Umbilical cord (tissue), 2 donors: Measurements from ENCODE around the gene SELPLG. TPM values are rescaled to one million over a fixed set of nuclear protein-coding genes. Genes with fewer than 3 reads are reported as not detected.
"Not testable (repeated sequence)": the region's sequence is repeated elsewhere in the genome, so short reads cannot be mapped to it uniquely, and the experiment has no call there.

ENCODE experiments used
- DNase-seq: peaks from one replicate; pipeline ENCODE4 v3.0.0-alpha.2; 2015; ENCODE audit warnings: low spot score
- total RNA-seq: library from RNA; depleted of rRNA; stranded (reverse); fragments of >200 nt; gene quantifications from one replicate; pipeline ENCODE4 v1.2.3, GENCODE V29; 2014; ENCODE audit warnings: low replicate concordance; ENCODE audit not compliant: insufficient read depth

SELPLG gene
- total RNA-seq, 1 donor from 2014 or later: 7.7 TPM

DNA sequence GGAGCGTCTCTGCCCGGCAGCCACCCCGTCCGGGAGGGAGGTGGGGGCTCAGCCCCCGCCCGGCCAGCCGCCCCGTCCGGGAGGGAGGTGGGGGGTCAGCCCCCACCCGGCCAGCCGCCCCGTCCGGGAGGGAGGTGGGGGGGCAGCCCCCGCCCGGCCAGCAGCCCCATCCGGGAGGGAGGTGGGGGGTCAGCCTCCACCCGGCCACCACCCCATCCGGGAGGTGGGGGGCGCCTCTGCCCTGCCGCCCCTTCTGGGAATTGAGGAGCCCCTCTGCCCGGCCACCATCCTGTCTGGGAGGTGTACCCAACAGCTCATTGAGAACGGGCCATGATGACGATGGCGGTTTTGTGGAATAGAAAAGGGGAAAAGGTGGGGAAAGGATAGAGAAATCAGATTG lies 22.6 kb upstream of the SELPLG start:
- not testable (repeated sequence) for DNase-seq

DNA sequence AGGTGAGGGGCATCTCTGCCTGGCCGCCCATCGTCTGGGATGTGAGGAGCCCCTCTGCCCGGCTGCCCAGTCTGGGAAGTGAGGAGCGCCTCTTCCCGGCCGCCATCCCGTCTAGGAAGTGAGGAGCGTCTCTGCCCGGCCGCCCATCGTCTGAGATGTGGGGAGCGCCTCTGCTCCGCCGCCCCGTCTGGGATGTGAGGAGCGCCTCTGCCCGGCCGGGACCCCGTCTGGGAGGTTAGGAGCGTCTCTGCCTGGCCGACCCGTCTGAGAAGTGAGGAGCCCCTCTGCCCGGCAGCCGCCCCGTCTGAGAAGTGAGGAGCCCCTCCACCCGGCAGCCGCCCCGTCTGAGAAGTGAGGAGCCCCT lies 22.1 kb upstream of the SELPLG start:
- not testable (repeated sequence) for DNase-seq

DNA sequence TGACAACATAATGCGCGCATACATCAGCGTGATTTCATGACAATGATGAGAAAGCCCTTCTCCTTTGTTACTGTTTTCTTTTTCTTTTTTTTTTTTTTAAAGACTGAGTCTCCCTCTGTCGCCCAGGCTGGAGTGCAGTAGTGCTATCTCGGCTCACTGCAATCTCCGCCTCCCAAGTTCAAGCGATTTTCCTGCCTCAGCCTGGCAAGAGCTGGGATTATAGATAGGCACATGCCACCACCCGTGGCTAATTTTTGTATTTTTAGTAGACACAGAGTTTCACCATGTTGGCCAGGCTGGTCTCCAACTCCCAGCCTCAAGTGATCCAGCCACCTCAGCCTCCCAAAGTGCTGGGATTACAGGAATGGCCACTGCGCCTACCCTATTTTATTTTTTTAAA lies 20.9 kb upstream of the SELPLG start:
- not testable (repeated sequence) for DNase-seq

DNA sequence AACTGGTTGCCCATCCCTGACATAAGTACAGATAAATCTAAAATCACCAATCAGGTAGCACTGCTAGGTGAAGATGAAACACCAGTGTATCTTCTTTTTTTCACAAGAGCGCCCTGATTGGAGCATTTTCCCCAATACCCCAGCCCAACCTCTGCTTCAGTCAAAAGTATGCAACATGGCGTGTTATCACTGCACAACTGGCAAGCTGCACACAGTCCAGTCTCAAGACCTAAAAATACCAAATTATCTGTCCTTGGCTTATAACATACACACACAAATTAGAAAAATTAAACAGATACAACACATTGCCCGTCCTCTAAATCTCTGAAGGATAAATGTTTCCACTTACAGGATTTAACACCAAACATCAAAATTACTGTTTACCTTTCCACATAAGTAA lies 20.2 kb upstream of the SELPLG start:
- no peak for DNase-seq

DNA sequence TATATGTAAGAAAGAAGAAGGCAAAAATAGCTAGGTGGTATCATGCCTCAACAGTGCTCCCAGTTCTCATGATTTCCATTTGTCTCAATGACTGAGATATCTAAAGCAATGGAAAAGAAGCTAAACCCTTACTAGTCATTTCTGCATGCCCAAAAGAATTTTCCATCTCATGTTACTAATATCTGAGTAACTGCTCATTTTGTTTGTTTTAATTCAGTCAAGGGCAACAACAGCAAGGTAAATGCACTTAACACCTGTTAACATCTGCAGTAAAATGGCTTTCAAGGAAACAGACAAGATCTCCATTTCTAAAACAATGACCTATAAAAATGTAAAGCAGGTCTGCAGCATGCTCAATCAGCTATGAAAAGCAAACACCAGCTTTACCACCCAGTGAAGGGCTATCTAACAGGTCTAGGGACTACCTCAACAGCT lies 19.4 kb upstream of the SELPLG start:
- no peak for DNase-seq

DNA sequence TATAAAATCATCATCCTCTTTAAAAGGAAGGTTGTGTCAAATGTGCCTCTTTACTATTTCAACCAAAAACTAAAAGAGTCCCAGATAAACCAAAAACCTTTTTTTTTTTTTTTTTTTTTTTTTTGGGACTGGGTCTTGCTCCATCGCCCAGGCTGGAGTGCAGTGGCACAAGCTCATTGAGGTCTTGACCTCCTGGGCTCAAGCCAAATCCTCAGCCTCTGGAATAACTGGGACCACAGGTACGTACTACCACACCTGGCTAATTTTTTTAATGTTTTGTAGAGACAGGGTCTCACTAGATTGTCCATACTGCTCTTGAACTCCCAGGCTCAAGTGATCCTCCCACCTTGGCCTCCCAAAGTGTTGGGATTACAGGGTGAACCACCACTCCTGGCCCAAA lies 16.4 kb upstream of the SELPLG start:
- no peak for DNase-seq

DNA sequence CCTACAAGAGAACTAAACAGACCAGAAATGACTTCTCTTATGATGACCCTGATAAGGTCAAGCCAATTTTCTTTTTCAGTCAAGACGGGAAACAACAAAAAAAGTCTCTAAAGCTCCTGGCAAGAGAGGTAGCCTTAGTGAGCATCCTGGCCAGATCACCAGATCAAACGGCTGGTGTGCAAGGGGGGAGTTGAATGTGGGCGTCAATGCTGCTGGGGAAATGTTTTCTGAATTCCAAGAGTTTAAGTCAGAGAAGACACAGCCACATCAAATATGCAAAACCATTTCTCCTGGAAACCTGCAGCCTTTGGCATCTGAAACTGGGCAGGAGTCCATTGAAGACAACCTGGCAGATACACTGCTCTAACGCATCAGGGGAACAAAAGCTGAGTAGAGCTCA lies 16.0 kb upstream of the SELPLG start:
- no peak for DNase-seq

DNA sequence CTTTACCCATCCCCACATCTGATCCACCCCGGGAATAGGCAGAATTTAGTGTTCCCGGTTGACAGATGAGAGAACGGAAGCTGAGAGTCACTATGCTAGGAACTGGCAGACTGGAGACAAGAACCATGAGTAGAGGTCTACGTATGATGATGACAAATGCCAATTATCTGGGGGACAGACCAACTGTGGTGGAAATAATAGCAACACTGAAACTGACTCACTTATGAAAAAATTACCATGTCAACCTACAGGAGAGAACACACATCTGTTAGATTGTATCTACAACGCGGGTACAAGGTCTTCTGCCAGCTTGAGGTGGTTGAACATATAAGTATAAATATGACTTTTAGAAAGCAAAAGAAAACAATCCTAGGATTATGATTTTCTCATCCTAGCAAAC lies 15.4 kb upstream of the SELPLG start:
- DNase-seq: no peak

DNA sequence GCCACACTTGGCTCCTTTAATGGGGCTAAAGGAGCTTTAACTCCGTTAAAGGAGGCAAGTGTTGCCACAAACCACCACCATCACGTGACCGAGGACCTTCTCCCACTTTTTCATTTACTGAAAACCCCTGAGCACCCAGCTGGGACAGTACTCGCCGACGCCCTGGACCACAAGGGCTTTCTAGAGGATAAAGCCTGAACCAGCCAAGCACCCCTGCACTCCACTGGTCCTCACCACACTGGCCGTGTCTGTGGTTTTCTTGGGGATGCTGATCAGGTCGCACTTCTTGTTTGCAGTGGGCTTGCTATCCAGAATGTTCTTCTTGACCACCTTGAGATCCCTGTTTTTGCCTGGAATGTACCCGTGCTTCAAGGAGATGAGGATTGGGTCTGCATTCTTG lies 14.7 kb upstream of the SELPLG start:
- DNase-seq: no peak

DNA sequence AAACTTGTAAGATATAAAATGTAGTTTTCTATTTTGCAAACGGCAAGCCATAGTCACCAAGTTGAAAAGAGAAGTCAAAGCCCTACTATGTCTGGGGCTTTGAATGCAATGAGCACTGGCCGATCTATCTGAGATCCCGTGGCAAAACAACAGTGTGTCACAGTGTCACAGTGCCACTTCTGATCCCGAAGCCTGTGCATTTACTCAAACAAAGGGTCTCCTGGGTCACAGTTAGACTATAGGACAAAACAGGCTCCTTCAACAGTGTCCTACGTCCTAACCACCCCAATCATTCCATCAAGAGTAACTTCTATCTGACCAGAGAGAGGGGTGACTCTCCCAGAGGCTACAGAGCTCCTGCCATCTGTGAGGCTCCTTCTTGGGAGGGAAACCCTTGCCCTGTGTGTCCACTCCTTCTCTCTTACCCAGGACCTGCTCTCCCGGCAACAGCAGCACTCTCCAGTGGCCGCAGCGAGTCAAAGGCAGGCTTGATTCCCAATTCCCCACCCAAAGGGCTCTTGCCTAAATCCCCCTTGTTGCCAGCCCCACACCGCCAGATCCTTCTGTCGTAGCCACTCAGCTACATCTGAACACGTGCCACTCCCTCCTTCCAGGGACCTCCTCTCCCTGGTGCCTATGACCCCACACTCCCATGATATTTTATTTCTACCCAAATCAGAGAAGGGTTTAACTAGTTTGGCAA lies 14.0 kb upstream of the SELPLG start:
- DNase-seq: no peak

DNA sequence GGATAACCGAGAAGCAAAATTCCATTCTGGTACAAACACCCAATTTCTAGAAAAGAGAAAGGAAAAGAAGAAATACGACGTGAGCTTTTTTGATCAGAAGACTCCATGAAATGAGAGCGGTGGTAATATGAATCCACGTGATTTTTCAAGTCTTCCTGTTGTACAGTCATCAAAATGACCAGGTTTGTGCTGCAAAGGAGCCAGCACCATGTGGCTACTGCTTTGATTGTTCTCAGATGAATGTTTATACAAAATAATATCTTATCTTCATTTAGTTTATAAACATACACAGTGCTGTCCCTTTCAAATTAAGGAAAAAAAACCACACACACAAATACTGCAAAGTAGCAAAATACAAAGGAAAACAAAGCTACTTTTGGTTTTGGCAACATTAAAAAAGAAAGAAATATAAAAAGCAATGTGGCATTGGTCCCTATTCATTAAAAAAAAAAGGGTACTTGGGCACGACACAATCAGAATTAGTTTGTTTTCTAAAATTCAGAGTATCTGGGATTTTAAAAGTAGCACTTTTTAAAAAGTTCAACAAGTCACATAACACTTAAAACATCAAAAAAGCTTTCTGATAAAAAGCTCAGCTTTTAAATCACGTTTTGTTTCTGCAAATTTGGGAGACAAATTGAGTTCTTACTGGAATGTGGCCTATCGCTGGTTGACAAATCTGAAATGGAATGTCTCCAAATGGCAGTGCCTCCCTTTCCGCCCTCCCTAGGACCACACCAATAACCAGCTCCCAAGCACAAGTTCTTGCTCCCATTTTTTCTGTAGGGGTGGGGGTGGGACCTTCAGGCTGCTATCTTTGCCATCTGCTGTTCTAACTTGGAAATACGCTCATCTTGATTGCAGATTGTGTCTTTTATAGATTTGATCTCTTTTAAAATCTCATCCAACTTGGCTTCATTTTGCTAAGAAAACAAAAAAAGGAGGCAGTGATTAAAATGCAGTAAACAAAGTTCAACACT lies 13.2 kb upstream of the SELPLG start:
- DNase-seq: no peak

DNA sequence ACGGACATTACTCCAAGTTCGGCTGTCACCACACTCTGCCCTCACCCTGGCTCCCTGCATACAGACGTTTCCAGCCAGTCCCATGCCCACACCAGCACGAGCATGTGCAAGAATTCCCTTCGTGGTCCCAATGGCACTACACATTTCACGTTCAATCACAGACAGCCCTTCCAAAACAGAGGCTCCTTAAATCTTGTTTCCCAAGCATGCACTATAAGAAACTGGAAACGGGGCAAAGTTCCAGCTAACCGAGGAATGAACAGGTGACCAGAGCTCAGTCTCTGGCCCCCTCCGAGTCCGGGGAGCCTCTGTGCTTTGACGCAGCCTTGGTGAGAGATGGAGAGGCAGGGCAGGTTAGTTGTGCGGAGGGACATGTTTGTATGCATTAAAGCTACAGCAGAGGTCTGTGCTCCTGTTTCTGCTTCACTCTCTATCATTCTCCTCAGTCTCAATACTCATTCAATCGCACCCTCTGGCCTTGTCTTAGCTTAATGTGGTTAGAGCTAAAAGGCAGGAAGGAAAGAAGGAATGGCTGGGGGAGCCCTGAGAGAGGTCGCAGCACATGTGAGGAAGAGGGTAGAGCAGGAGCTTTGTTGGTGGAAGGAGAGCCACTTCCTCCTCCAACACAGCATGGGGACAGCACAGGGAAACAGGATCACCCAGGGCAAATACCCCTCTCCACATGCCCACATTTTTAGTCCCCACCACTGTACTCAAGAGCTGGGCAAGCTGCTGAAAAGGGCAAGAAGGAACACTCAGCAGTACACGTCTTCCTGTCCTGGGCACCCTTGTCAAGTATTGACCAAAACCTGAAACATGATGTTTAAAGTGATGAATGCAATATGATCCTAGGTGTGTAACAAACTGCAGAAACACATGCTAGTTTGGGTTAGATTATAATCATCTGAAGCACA lies 12.2 kb upstream of the SELPLG start:
- DNase-seq: no peak

DNA sequence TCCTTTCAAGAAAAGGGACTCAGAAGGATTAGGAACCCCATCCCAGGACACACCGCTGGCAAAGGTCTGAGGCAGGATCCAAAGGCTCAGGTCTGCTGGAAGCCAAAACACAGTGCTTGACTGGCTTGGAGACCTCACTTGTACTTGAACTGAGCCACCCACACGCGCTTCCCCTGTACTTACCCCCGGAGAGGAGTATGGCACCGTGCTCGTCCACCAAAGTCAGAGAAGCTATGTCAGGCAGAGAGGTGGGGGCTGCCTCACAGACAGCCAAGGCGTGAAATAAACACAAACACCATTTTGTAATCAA lies 11.1 kb upstream of the SELPLG start:
- no peak for DNase-seq

DNA sequence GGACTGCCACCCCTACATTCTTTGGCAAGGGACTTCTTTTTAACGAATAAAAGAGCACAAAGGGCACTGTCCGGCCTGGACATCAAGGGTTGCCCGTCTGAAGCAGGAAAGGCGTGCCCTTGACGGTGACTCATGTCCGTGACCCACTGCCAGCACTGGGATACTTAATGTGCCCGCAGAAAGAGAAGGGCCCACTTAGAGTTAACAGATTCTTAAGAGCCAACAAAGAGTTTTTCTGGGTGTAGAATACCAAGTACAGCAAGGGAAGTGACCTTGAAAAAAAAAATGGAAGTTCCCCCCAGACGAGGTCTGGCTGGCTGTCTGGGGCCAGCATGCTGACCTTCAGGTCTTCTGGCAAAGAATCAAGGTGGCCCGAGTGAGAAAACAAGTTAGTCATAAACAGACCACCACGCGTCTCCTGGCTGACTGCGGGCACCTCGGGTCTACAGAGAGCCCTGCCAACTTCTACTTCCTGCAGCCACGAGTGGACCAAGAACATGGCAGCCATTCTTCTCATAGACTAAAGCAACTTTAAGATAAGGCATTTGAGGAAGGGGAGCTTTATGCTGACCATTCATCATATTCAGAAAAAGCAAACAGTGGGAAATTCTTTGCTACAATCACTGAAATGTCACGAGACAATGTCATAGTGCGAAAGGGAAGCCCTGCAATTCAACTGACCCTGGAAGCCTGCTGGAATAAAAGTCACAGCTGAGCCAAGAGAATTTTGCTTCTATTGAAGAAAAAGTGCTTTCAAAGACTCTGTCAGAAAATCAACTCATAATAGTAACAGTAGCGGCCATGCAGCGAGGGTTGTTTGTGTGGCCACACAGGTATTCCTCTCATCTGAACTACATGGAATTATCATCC lies 10.5 kb upstream of the SELPLG start:
- DNase-seq: no peak

DNA sequence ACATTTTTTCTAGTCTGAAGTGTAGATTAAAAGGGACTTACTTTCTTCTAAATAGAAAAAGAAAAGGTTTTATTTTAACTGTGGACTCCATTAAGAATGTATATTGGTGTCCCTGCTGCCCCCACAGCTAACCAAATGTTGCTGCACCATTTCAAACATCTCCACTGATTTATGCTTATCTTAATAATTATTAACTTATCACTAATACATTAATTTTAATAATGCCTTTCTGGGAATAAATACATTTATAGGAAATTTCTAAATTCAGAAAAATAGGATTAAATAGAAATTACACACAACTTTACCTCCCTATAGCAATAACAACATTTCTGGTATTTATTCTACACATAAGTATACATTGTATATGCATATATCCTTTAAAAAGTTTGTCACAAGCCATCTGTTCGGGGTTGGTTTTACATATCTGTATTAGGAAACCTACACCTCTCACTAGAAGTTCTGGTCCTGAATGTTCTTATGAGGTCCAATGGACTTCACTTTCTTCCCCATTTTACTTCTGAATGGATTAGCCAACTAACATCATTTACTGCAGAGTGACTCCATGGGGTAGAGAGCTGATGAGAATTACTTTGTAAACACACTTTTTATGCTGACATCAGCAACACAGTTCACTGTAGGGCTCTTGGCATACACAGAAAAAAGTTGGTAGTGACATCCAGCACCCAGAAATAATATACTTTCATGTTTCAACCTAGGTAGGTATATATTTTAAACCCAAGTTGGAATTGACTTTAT lies 9.4 kb upstream of the SELPLG start:
- no peak for DNase-seq

DNA sequence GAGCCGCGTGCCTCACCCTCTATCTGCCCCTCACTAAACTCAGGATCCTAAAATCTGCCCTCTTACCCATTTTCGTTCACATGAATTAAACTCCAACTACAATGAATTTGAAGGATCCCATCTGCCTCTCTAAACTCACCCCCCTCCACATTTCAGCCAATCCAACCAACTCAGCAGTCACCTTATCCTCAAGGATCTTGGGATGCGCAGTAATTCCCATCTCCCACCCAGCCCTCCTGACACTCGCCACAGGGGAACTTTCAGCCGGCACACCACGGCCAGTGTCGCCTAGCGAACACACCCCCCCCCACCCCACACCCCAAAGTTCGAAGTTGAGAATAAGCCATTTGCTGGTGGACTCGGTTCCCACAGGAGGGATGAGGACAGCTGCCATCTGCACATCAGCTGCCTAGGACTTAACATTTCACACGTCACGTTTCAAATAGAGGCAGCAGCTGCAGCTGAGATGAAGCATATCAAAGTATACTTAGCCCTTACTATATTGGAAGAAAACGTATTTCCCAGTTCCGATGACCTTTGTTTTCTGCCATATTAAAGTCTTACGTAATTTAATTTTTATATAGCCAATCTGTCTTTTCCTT lies 8.7 kb upstream of the SELPLG start:
- DNase-seq: no peak

DNA sequence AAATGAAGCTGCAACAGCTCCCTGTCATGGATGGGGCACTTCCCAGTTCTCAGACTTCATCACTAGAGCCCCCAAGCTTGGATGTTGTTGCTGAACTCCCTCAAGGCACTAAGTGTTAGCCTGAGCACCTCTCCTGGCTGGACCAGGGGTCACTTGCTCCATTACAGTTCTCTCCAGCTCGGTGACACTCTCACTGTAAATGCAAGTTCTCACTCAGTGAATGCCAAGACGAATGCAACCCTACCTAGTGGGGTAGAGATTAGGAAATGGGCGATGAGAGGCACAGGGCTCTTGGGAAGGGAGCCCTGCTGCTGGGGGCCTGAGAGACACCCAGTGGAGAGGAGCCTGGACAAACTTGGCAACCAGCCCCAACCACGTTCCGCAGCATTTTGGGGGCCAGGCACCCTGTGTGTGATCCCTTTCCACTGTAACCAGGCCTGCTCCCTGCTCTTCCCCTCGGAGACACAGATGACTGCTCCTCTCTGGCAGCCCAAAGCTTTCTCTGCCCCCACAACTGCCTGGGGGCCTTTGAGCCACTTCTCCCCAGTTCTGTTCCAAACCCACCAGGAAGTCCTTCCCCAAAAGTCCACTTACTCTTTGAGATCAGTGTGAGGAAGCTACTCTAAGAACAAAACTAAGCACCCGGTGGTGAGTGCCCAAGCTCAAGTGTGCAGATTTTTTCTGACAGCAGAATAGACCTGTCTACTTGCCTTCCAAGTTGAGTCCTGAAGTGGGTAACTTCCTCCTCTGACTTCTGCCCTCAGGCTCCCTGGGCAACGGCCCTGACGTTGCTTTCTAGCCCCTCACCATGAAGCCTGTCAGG lies 8.0 kb upstream of the SELPLG start:
- no peak for DNase-seq

DNA sequence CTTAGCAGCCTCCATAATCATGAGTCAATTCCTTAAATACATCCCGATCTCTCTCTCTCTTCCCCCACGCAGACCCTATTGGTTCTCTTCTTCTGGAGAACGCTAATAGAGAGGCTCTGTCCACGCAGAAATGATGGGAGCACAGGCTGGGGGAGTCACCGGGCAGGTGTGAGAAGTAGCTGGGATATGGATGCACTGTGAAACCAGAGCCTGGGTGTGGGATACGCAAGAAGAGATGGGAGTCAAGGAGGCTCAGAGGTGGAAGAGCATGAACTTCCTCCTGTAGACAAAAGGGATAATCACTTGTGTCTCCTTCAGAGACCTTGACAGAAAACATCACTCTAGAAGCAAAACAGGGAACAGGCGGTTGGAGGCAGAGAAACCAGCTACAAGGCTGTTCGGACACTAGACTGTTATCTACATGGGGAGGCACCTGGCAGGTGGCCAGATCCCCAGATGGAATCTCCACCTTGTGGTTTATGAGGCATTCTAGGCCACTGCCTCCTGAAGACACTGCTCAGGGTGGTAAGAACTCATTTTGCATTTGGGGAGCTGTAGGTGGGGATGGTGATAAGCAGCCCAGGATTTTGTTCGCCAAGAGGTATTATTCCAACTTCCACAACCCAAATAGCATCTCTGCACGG lies 7.2 kb upstream of the SELPLG start:
- no peak for DNase-seq
